Calu3 (cell line): ENCODE results near the gene NHLRC4. TPM values are rescaled to one million over a fixed set of nuclear protein-coding genes. Genes with fewer than 3 reads are reported as not detected.
A peak's percentile ranks its signal among the peaks of the same experiment; 100 is the strongest.

Experiments
- BruUV-seq: library from RNA; stranded (reverse); fragments of 400-500 nt; replicated peaks from 2 replicates; lab custom pipeline; 2021; lab: Mats Ljungman, UMichigan
- CTCF ChIA-PET: fragments of 300-600 bp; sonication (Branson Sonifier 250); formaldehyde crosslinking; loops from one replicate; lab custom pipeline; 2022; ENCODE audit warnings: antibody characterized with exemption; lab: Charles Lee
- DNase-seq: peaks from one replicate; pipeline ENCODE4 v3.0.0; 2022
- H3K27ac Mint-ChIP-seq: one replicate; pipeline ENCODE4 v1.8.0; 2022; ENCODE audit warnings: mixed read lengths; ENCODE audit not compliant: unreplicated experiment
- H3K27me3 Mint-ChIP-seq: one replicate; pipeline ENCODE4 v1.8.0; 2022; ENCODE audit warnings: mixed read lengths; ENCODE audit not compliant: unreplicated experiment
- H3K36me3 Mint-ChIP-seq: one replicate; pipeline ENCODE4 v1.8.0; 2022; ENCODE audit warnings: mild to moderate bottlenecking, moderate library complexity, mixed read lengths; ENCODE audit not compliant: insufficient read depth, unreplicated experiment
- H3K4me1 Mint-ChIP-seq: one replicate; pipeline ENCODE4 v1.8.0; 2022; ENCODE audit warnings: mild to moderate bottlenecking, low read depth, mixed read lengths; ENCODE audit not compliant: unreplicated experiment
- H3K4me3 Mint-ChIP-seq: one replicate; pipeline ENCODE4 v1.8.0; 2022; ENCODE audit warnings: mild to moderate bottlenecking, low read depth, moderate library complexity, mixed read lengths; ENCODE audit not compliant: unreplicated experiment
- H3K9me3 Mint-ChIP-seq: one replicate; pipeline ENCODE4 v1.8.0; 2022; ENCODE audit warnings: low read depth, mixed read lengths; ENCODE audit not compliant: unreplicated experiment
- intact Hi-C: fragments of 100-400 bp; cut with micrococcal nuclease; formaldehyde crosslinking; loops from one replicate; pipeline ENCODE4 v1.10.0; 2022; ENCODE audit not compliant: unreplicated experiment
- total RNA-seq: library from RNA; stranded (reverse); gene quantifications from 2 replicates; pipeline ENCODE4 v1.2.3, GENCODE V29; 2022
- TF ChIP-seq, protein P1 (sequence below): fragments of 200-600 bp; IDR thresholded peaks from one replicate; pipeline ENCODE4 v1.8.0; 2022; ENCODE audit warnings: antibody characterized with exemption; ENCODE audit not compliant: unreplicated experiment

Gene NHLRC4
- total RNA-seq, 1 experiment from 2014 or later = not detected

DNA sequence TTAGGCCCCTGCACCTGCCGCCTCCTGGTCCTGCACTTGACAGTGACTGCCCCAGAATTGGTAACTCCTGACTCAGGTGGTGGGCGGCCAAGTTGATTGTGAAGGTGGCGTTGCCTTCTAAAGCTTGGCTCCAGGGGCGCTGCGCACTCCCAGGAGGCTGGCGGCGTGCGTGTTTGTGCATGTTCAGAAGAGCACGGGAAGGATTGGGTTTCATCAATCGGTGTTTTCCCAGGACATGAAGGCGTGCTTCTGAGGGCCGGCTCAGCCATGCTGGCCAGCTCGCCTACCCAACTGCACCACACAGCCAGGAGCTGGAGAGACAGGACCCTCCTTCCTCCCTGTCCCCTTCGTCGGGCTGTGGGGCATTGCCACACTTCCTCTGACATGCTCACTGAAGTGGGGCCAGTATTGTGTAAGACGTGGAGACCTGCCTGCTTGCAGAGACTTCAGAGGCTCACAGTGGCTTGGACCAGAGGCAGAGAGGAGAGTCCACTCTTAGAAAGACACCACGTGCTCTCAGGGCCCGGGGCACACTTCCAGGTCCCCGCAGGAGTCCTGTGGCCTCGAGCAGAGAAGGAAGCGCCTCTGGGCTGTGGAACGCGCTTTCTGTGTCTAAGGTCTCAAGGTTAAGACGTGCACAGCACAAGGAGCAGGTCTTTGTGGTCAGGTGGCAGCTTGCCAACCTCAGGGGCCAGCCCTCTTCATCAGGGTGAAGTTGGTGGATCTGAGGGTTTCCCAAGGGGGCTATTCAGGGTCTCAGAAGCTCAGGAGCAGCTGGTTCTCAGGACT, 25.9 kb downstream of the NHLRC4 start:
- Mint-ChIP-seq H3K36me3 (peaks cover 86% of the 10 kb centered on the region), H3K9me3 (no peaks in the 10 kb centered on the region), H3K27me3 (no peaks in the 10 kb centered on the region), H3K4me3 (peak overlapping the region; percentile 92), H3K27ac (peak overlapping the region; percentile 83), H3K4me1 (peaks cover 59% of the 10 kb centered on the region)
- TF ChIP-seq, protein P1, sequence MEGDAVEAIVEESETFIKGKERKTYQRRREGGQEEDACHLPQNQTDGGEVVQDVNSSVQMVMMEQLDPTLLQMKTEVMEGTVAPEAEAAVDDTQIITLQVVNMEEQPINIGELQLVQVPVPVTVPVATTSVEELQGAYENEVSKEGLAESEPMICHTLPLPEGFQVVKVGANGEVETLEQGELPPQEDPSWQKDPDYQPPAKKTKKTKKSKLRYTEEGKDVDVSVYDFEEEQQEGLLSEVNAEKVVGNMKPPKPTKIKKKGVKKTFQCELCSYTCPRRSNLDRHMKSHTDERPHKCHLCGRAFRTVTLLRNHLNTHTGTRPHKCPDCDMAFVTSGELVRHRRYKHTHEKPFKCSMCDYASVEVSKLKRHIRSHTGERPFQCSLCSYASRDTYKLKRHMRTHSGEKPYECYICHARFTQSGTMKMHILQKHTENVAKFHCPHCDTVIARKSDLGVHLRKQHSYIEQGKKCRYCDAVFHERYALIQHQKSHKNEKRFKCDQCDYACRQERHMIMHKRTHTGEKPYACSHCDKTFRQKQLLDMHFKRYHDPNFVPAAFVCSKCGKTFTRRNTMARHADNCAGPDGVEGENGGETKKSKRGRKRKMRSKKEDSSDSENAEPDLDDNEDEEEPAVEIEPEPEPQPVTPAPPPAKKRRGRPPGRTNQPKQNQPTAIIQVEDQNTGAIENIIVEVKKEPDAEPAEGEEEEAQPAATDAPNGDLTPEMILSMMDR = no peak
- CTCF ChIA-PET = interaction anchor here (0.5 to 1.5 kb wide), 9 partner anchors 7 to 495 kb away, joined by 3 to 8 read pairs (median 3); partner anchors contain the start of genes METTL26 and WDR90
- no TSS peak for BruUV-seq
- DNase-seq = peak; percentile 51
- intact Hi-C loops = loop anchor here (2.0 kb wide), 1 partner anchor 44 kb away; the partner anchor contains the start of gene METTL26

DNA sequence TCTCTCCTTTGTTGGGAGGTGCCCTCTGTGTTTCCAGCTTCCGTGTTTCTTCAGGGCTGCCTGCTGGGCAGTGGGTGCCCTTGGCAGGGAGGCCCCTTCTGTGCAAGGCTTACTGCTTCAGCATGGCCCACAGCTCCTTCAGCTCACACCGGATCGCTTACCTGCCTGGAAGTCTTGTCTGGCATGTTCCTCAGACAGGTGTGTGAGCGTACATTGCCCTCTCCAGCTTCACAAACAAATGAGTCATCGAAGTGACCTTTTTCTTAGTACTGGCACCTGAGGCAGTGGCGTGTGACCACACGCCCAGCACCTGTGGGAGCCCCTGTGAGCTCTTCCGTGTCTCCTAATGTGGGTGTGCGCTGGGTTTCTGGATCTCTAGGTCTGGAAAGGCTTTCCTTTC, 26.6 kb downstream of the NHLRC4 start:
- Mint-ChIP-seq H3K36me3 (peaks cover 86% of the 10 kb centered on the region), H3K4me3 (peak overlapping the region; percentile 92), H3K27ac (peak overlapping the region; percentile 83), H3K27me3 (no peaks in the 10 kb centered on the region), H3K9me3 (no peaks in the 10 kb centered on the region), H3K4me1 (peaks cover 59% of the 10 kb centered on the region)
- CTCF ChIA-PET = interaction anchor here (0.6 to 1.5 kb wide), 8 partner anchors 8 to 496 kb away, joined by 3 to 8 read pairs (median 3); partner anchors contain the start of genes METTL26 and WDR90
- TF ChIP-seq, protein P1 = no peak
- intact Hi-C loops = loop anchor here (2.0 kb wide), 1 partner anchor 43 kb away; the partner anchor contains the start of gene METTL26
- DNase-seq = peak; percentile 74
- BruUV-seq = TSS peak; percentile 12

DNA sequence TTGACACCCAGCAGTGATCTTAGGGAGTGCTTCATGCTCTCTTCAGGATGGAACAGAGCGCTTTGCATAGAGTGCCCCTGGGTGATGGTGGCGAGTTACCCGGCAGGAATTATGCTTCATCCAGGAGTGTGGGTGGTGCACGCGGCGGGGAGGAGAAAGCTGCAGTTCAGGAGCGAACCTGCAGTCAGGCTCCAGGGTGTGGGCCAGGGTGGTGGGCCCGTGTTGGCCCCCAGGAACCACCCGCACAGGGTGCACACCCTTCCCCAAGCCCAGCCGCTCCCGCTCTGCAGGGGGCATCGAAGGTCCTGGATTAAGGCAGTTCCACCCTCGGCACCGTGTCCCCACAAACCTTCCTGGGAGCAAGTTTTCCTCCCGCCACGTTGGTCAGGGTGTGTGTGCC, 27.0 kb downstream of the NHLRC4 start:
- Mint-ChIP-seq H3K27ac (peak overlapping the region; percentile 83), H3K27me3 (no peaks in the 10 kb centered on the region), H3K36me3 (peaks cover 86% of the 10 kb centered on the region), H3K4me3 (peak overlapping the region; percentile 92), H3K4me1 (peaks cover 59% of the 10 kb centered on the region), H3K9me3 (no peaks in the 10 kb centered on the region)
- CTCF ChIA-PET = interaction anchor here (0.8 to 1.5 kb wide), 7 partner anchors 8 to 497 kb away, joined by 3 to 8 read pairs (median 3); partner anchors contain the start of genes METTL26 and WDR90
- no TSS peak for BruUV-seq
- intact Hi-C loops = loop anchor here (2.0 kb wide), 1 partner anchor 43 kb away; the partner anchor contains the start of gene METTL26
- DNase-seq = no peak
- TF ChIP-seq, protein P1 = no peak

DNA sequence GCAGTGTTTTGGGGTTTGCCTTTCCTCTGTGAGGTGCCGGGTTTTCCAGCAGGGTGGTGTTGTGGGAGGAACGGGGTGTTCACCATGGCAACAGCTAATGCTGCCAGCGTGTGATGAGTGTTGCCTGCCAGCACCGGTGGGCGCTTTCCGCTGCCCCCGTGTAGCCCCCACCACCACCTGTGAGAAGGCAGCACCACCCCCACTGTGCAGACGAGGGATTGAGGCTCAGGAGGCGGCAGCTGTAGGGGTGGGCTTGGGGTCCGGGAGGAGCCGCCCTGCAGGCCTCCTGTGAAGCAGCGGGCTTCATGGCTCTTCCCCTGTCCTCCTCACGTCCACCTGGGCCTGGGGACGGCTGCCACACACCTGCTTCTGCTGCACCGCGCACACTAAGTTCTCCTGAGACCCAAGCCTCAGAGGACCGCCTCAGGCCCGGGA, 28.3 kb downstream of the NHLRC4 start:
- Mint-ChIP-seq H3K4me3 (peak overlapping the region; percentile 92), H3K4me1 (peaks cover 59% of the 10 kb centered on the region), H3K36me3 (peaks cover 75% of the 10 kb centered on the region), H3K9me3 (no peaks in the 10 kb centered on the region), H3K27me3 (no peaks in the 10 kb centered on the region), H3K27ac (no peak overlapping the region)
- BruUV-seq = no TSS peak
- no peak for DNase-seq
- TF ChIP-seq, protein P1 = no peak
- CTCF ChIA-PET = no interaction called here
- intact Hi-C loops = no loop called here
